HG03469 (cell line): ENCODE measurements around the gene KCNK10.
A peak's percentile ranks its signal among the peaks of the same experiment; 100 is the strongest.

ENCODE experiments used
- ATAC-seq: cut with Tn5 transposase; IDR thresholded peaks from one replicate; pipeline ENCODE4 v1.9.1; 2021; ENCODE audit warnings: mild to moderate bottlenecking, moderate library complexity, moderate number of reproducible peaks; ENCODE audit not compliant: unreplicated experiment

The KCNK10 gene

DNA sequence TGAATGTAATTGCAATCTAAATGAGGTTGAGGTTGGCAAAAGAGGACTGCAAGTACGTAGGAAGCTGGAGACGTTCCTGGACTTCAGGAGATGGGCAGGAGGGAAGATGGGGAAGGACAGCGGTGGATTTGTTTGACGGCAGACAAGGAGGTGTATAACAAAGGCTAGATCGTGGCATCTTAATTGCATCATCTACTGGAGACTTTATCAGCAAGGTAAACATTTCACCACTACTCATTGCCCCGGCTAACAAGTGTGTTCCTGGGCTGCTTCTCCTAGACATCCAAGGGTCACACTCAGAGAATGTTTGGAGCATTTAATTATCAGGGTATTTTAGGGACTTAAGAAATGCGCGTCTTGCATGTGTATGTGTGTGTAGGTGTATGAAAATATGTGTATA lies 128.5 kb downstream of the KCNK10 start:
- no peak for ATAC-seq

DNA sequence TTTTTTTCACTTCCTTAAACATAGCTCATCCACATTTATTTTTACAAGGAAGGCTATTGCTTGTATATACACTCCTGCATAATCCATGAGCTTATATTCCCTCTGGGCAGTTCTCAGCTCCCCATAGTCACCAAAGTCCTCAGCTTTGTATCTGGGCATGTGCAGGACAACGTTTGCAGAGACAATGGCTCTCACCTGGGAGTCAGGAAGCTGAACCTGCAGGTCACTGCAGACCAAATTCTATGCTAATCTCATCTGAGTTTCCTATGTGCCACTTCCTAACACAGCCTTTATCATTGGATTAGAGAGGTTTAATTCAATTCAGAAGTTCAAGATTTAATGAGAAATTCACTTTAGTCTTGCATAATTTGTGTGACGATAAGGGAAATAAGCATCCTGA lies 131.5 kb downstream of the KCNK10 start:
- no peak for ATAC-seq

DNA sequence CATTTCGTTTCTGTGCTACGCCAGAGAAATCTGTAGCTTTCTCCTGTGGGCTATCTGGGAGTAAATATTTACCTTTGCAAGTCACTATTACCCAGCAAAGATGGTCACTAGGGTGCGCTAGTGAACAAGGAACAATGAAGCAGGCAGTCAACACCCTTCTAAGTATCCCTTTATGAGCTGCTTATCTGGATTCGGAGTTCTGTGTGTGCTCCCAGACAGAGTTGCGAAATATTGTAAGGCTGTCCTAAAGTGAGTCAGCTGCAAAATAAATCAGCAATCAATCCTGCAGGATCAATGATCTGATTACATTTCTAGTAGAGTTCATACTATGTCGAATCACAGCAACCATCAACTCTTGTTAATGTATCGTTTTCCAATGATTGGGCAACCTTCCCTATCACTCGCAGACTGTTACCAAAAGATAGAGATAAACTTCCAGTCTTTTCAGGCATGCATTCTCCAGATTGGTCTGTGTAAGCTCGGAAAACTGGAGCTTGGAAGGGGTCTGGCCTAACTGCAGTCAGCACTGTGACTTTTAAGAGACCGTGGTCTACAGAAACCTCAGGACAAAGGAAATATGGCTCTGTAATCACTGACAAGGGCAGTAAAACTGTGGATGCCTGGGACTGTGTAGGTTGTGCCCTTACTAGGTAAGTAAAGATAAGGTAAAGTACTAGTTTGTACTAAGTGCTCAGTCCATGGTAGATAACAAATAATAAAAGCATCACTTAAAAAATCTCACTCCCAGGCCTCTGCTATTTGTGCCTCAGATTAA lies 133.5 kb downstream of the KCNK10 start:
- ATAC-seq: peak; percentile 50

DNA sequence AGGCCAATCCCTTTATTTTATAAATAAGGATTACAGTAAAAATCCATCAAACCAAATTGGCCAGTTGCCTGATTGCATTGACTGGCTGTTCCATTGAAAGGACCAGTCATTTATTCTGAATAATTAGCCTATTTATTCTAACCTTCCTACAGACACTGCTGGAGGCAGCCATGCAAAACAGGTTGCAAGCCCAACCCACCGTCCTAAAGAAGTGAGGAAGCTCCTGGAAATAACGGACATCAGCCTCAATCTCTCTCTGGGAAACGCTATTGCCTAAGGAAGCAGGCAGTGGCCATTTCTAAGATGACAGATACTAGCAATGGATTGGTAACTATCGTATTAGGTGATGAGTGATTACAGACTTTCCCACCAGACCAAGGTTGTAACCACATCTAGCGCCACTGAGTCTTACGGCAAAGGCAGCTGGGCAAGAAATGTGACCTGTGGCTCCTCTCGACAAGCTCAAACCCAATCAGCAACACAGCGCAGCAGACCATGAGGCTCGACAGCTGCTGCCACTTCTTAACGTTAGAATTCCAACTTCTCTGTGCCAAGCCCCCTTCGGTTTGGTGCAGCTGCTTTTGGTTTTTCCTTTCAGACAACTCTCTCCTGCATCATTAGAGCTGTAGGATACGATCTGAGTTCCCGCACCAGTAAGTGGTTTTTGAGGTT lies 134.2 kb downstream of the KCNK10 start:
- peak; percentile 39 for ATAC-seq

DNA sequence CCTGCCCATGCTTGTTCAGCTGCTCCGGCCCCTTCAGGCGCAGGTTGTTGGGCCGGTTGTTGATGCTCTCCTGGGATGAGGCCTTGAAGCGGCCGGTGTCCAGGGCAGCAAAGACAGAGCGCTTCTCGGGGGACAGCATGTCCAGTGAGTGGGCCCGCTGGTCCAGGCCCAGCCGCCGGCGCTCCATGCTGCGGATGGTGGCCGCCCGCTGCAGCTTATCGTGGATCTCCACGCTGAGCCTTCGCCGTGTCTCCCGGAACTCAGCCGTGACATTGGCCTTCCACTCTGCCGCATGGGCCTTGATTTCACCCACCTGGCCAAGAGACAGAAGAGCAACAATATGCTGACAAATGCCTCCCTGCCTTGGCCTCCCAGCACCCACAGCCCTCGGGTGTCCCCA lies 137.2 kb downstream of the KCNK10 start:
- no peak for ATAC-seq

DNA sequence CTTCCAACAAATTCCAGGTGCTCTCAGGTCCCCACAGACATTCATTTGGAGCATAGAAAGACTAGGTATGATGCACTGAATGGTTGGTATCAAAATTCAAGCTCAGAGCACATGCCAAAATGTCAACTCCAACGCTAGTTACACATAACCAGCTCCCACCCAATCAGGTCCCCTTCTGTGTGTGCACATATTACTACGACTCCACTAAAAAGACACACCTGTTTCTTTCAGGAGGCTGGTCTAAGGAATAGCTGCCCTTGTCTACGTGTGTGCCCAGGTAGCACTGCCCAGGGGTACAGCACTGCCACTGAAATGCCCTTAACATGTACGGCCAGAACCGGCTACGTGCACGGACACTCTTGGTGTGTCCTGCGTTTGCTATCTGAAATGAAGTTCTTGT lies 138.1 kb downstream of the KCNK10 start:
- ATAC-seq: no peak

DNA sequence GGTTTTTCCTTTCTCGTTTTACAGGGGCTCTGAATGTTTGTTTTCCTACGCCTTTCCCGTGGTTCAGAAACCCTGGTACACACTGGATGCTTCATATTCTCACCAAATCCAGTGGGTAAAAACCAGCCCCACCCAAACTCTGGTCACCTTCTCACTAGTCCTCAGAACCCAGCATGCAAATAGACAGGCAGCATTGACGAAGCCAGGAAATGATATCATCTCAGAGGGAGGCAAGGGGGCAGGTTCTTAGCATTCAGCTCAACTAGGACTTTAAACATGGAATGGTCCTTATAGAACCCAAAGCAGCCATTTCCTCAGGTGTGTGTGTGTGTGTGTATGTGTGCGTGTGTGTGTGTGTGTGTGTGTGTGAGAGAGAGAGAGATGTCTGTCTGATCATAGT lies 142.0 kb downstream of the KCNK10 start:
- no peak for ATAC-seq

DNA sequence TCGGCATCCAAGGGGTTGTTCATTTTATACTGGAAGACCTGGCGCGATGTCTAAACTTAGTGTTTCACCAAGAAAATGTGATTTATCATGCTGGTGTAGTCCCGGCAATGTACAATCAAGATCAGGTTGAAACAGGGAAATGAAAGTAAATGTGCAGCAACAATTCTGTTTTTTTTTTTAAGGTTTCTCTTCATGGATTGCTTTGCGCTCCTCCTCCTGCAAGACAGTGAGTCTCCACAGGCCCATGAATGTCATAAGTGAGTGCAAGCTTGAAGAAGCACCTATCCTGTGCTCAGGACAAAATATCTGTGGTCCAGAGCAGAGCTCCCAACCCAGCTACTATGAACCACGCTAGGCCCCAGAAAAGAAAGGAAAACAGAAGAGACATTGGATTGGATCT lies 143.4 kb downstream of the KCNK10 start:
- ATAC-seq: no peak

DNA sequence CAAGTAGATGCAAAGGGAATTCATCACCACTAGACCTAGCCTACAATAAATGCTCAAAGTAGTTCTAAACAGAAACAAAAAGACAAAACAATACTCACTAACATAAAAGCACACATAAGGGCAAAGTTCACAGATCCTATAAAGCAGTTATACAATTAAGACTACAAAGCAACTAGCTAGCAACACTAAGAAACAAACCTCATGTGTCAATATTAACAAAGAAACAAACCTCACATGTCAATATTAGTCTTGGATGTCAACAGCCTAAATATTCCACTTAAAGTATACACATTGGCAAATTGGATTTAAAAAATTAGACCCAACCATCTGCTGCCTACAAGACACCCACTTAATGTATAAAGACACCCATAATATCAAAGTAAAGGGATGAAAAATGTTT lies 152.7 kb downstream of the KCNK10 start:
- no peak for ATAC-seq

DNA sequence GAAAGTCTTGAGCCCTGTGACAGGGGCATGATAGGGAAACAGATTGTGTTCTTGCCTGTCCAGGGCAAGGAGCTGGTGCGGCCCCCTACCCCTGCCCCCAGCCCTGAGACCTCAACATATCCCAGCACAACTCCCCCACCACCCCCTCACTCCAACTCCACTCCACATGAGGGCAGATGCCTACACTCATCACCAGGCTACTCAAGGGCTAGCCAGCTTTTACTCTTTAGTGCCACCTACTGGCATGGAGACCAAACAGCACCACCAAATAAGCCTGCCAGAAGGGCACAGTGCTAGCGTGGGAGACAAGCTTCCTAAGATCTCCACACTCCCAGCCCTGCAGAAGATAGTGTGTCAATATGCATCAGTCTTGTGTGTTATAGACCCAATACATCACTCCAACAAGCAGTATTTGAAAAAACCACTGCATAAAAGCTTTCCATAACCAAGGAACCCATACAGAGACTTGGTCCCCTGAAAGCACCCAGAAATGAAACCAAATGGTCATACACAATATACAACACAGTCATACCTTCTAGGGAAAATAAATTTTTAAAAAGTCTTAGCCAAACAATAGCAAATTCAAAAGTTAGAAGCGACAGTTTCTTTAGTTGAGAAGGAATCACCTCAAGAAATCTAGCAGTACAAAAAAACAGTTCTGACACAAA lies 154.4 kb downstream of the KCNK10 start:
- ATAC-seq: peak; percentile 70

DNA sequence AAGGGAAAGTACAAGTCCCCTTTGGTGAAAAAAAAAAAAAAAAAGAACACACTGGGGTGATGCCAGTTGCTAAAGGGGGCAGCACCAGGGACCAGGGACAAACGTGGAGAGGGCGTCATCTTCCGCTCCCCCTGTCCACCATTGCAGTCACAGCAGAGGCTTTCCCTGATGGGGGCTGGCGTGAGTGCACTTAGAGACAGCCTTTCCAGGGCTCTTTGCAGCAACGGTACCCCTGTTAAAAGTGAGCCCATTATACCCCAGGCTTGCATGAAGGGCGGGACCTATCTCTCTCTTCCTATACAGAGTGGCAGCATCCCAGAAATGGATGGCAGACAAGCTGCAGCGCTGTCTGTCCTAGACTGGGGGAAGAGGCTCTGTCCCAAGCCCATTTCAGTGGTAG lies 155.0 kb downstream of the KCNK10 start:
- ATAC-seq: no peak

DNA sequence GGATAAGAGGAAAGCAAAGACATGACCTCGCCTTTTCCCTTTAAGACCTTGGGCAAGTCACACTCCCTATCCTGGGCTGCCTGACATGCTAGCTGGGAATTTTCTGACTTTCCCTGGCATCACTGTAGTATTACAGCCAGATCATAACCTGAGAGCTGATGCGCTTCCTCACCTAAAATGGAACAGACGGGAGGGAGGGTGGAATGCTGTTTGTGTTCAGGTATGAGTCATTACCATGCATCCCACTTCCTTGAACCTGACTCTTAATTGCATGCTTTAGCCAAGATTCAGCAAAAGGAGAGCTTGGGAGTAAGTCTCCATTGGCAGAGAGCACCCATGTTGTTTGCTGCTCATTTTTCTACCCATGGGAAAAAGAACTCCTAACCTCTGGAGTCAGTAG lies 156.5 kb downstream of the KCNK10 start:
- no peak for ATAC-seq

DNA sequence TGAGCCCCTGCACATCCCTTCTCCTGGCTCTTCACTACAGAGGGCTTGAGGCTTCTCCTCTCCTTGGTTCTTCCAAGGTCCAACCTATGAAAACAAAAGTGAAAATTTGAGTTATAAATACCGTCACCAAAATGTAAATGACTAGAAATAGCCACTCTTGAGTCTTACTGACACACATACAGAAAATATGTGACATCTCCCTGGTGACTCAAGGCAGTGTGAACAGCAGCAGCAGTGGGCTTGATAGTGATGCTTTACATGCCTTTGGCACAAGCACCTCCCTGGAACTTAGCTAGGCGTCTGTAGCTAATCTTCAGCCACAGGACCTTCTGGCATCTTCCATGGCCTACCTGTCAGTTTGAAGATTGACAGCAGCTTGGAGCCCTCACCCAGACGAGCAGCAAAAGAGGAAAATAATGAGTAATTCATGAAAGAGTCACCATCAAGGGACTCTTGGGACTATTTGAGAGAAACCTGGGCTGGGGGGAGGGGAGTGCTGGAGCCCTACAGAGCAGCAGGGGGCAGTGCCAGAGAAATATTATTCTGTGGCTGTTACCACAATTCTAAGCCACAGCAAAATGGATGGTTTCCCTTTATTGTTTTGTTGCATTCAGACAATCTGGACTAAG lies 158.0 kb downstream of the KCNK10 start:
- ATAC-seq: peak; percentile 38

DNA sequence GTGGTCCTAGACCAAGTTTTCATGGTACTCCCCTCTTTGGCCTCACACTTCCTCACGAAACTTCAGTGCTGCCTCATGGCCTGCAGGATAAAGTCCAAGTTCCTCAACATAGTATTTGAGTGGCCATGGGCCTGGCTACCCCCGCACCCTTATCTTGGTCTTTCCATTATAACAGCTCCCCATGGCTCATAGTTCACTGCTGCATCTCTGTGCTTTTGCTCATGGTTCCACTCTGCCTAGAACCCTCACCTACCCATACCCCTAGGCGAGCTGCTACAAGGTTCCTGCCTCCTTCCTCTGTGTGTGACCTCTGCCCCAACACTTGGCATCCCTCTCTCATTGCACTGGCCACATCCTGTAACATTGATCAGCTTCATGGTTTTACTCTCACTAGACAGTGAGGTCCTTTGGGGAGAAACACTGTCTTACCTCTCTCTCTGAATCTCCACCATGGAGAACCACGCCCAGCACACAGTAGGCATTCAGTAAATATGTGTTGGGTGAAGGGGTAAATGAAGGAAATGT lies 159.3 kb downstream of the KCNK10 start:
- no peak for ATAC-seq

DNA sequence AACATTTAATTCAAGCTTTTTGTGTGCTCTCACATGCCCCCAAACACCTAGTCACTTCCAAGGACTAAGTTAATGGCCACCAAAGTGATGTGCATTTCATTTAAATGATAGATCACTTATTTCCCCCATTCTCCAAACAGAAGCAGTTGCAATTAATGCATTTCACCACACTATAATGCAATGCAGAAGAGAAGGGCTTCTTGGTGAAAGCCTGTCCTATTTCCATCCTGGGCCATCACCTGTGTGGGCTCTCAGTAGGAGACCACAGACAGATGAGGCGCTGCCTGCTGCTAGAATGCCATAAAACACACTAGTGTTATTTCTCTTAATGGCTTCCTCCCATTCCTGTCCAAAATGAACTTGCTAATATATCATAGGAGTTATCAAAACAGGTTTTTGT lies 166.9 kb downstream of the KCNK10 start:
- no peak for ATAC-seq

DNA sequence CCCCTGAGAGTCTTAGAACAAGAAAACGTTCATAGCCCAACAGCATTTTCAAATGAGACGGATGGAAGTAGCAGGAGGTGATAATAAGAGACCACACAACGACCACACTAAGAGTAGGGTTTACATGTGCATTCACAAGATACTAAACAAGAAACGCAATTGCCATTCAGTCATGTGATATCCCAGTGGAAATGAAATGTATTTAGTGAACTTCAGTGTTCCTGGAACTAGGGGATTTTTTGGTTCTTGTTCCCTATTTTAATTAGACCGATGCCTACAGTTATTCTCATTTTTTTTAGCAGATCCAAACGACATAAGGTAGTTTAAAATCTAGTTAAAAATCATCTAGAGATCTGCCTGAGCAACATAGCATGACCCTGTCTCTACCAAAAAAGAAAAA lies 168.1 kb downstream of the KCNK10 start:
- no peak for ATAC-seq

DNA sequence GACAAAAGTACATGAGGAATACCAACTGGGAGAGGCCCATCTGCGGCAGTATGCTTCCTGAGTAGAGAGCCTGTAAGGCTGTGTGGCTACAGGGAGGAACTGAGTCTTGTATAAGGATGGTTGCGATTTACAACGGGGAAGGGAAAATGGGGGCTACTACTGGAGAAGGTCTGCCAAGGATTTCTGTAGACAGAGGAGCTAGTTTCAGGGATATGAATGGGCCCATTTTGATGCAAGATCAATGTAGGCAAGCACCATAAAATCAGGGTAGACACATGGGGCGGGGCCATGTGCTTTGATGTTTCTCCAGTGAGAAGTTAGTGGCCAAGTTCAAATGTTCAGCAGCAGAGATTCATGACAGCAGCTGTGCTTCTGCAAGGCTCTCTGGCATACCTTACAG lies 168.7 kb downstream of the KCNK10 start:
- no peak for ATAC-seq

DNA sequence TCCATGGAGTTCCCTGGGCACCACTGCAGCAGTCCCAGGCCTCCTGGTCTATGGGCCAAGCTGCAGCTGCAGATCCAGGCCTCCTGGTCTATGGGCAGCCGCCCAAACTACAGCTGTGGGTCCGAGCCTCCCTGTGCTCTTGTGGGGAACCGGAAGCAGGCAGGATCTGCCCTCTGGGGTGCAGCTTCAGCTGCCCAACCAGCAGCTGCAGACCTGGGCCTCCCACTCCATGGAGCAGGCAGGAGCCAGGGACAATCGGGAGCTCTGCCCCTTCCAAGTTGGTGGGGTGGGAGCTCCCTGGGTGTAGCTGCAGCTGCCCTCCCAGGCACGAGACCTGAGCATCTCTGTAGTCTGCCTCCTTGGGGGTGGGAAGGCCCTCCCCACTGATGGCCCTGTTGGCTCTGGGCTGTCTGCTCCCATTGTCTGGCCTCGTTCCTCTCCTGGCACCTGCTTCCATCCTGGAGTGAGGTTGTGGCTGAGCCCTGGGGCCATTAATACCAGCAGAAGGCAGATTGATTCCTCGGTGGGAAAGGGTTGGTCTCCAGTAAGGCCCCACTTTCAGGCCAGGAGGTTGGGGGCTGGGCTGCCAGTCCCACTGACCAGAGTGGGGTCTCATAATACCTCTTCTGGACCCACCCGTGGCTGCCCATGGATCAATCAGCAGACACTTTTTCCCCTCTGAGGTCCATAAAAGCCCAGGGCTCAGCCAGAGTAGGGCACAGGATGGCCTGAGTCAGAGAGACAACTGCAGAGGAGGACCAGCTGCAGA lies 176.0 kb downstream of the KCNK10 start:
- ATAC-seq: no peak

DNA sequence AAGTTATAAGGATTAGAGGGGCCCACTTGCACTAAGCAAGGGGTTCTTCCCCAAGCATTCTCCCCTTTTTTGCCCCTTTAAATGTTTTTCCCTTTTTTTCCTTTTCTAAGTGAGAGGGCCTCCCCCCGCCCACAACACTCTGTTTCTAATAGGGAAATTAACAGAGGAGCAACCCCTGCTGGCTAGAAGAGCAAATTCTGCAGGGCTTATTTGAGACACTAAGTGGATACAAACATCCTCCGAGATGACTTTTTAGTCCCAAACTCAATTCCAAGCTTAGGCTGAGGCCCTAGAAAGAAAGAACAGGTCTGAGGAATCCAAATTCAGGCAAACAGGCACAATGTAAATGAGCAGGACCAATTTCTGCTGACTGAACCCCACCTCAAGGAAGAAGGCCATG lies 179.3 kb downstream of the KCNK10 start:
- ATAC-seq: no peak

DNA sequence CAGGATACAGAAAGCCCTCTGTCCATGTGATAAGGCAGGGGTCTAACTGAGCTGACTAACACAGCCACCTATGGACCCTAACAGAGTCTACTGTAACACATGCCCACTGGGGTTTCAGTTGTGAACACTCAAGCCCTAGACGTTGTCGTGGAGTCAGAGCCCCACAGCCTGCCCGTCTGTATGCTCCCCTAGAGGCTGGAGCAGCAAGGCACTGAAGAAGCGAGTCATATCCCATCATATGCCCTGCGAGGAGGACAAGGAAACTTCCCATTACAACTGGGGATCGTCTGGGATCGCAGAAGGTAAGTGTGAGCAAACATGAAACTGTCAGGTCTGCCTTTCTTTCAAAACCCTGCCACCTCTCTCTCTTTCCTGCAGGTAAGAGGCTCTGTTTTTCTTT lies 180.1 kb downstream of the KCNK10 start:
- ATAC-seq: no peak

DNA sequence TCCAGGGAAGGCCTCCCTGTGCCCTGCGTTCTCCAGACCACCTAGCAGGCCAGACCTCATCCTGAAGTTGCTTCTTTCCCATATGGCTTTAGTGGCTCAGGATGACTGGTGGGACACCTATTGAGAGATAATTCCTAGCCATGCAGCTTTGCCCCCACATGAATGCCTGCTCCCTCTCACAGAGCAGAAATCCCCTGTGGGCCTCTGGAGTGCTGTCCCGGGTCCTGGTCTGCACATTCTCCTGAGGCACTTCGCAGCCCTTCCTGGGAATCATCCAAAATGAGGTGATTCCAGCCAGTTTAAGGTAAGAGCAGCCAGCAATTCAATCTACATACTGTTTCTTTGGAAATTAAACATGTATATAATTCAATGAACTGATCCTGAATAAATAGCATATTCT lies 182.2 kb downstream of the KCNK10 start:
- ATAC-seq: no peak
